Astrocyte (in vitro differentiated cells and primary cell): Measurements from ENCODE around the gene IPO7. TPM values are rescaled to one million over a fixed set of nuclear protein-coding genes. Genes with fewer than 3 reads are reported as not detected.

Experiments used
- DNase-seq: peaks from one replicate; pipeline ENCODE4 v3.0.0-alpha.2; 2010; ENCODE audit warnings: low read depth
- FAIRE-seq: peaks from 2 replicates; lab custom pipeline; 2011; peaks lifted over from hg19 to GRCh38; lab: Jason Lieb, UNC
- H2AFZ ChIP-seq: 2 replicates; pipeline ENCODE4 v1.6.0; 2012; ENCODE audit warnings: low read depth, low read length, inconsistent platforms
- H3K27ac ChIP-seq: 2 replicates; pipeline ENCODE4 v1.5.1; 2011; ENCODE audit warnings: low read depth, low read length, inconsistent platforms
- H3K27me3 ChIP-seq: 2 replicates; pipeline ENCODE4 v1.6.0; 2011; ENCODE audit warnings: low read length, inconsistent platforms; ENCODE audit not compliant: insufficient read depth
- H3K36me3 ChIP-seq: 2 replicates; pipeline ENCODE4 v1.5.1; 2011; ENCODE audit warnings: low read length, inconsistent platforms; ENCODE audit not compliant: insufficient read depth
- H3K4me1 ChIP-seq: 2 replicates; pipeline ENCODE4 v1.5.1; 2011; ENCODE audit warnings: low read length, inconsistent platforms; ENCODE audit not compliant: insufficient read depth
- H3K4me2 ChIP-seq: 2 replicates; pipeline ENCODE4 v1.6.0; 2012; ENCODE audit warnings: low read length, inconsistent platforms
- H3K4me3 ChIP-seq: 2 replicates; pipeline ENCODE4 v1.5.1; 2011; ENCODE audit warnings: low read depth, mild to moderate bottlenecking, low read length, inconsistent platforms; ENCODE audit not compliant: insufficient read depth
- H3K79me2 ChIP-seq: 2 replicates; pipeline ENCODE4 v1.6.0; 2012; ENCODE audit warnings: mild to moderate bottlenecking, low read length, inconsistent platforms; ENCODE audit not compliant: insufficient read depth
- H3K9ac ChIP-seq: 2 replicates; pipeline ENCODE4 v1.6.0; 2012; ENCODE audit warnings: mild to moderate bottlenecking, low read length, inconsistent platforms
- H3K9me3 ChIP-seq: 2 replicates; pipeline ENCODE4 v1.5.1; 2012; ENCODE audit warnings: low read depth, mild to moderate bottlenecking, low read length, inconsistent platforms; ENCODE audit not compliant: insufficient read depth
- H4K20me1 ChIP-seq: 2 replicates; pipeline ENCODE4 v1.6.0; 2012; ENCODE audit warnings: low read length, inconsistent platforms; ENCODE audit not compliant: insufficient read depth
- H3K27ac Mint-ChIP-seq: one replicate; pipeline ENCODE4 v1.8.0; 2021; ENCODE audit warnings: mild to moderate bottlenecking, mixed read lengths; ENCODE audit not compliant: unreplicated experiment
- H3K27me3 Mint-ChIP-seq: one replicate; pipeline ENCODE4 v1.8.0; 2021; ENCODE audit warnings: low read depth, mixed read lengths; ENCODE audit not compliant: unreplicated experiment
- H3K36me3 Mint-ChIP-seq: one replicate; pipeline ENCODE4 v1.8.0; 2021; ENCODE audit warnings: low read depth, mixed read lengths; ENCODE audit not compliant: unreplicated experiment
- H3K4me1 Mint-ChIP-seq: one replicate; pipeline ENCODE4 v1.8.0; 2021; ENCODE audit warnings: low read depth, mixed read lengths; ENCODE audit not compliant: unreplicated experiment
- H3K4me3 Mint-ChIP-seq: one replicate; pipeline ENCODE4 v1.8.0; 2021; ENCODE audit warnings: mild to moderate bottlenecking, moderate library complexity, mixed read lengths; ENCODE audit not compliant: unreplicated experiment
- H3K9me3 Mint-ChIP-seq: one replicate; pipeline ENCODE4 v1.8.0; 2021; ENCODE audit warnings: mild to moderate bottlenecking, mixed read lengths; ENCODE audit not compliant: unreplicated experiment
- EZH2 ChIP-seq: IDR thresholded peaks from 2 replicates; pipeline ENCODE4 v1.6.1; 2012; ENCODE audit warnings: mild to moderate bottlenecking, low read length, inconsistent platforms; ENCODE audit not compliant: insufficient read depth
- total RNA-seq: library from RNA; stranded (reverse); gene quantifications from 2 replicates; pipeline ENCODE4 v1.2.1, GENCODE V29; 2021
- TF ChIP-seq, protein P1 (sequence below): IDR thresholded peaks from 2 replicates; pipeline ENCODE4 v1.5.1; 2011; ENCODE audit warnings: low read depth, mild to moderate bottlenecking, inconsistent platforms, low read length, moderate library complexity; ENCODE audit not compliant: insufficient read depth

The IPO7 gene
- total RNA-seq, 1 donor from 2014 or later, result 142 TPM

- Histone ChIP-seq H3K4me3 (no peak overlapping the region), H3K27me3 (no peaks in the 10 kb centered on the region), H4K20me1 (peaks cover 4% of the 10 kb centered on the region), H3K36me3 (no peaks in the 10 kb centered on the region), H3K4me1 (no peaks in the 10 kb centered on the region), H3K4me2 (peak overlapping the region; percentile 81), H3K27ac (no peak overlapping the region), H2AFZ (no peak overlapping the region), H3K9ac (peak overlapping the region; percentile 6), H3K9me3 (no peaks in the 10 kb centered on the region), H3K79me2 (peaks cover 68% of the 10 kb centered on the region)
- DNase-seq (peak; percentile 16), FAIRE-seq (no peak)
- TF ChIP-seq, protein P1, sequence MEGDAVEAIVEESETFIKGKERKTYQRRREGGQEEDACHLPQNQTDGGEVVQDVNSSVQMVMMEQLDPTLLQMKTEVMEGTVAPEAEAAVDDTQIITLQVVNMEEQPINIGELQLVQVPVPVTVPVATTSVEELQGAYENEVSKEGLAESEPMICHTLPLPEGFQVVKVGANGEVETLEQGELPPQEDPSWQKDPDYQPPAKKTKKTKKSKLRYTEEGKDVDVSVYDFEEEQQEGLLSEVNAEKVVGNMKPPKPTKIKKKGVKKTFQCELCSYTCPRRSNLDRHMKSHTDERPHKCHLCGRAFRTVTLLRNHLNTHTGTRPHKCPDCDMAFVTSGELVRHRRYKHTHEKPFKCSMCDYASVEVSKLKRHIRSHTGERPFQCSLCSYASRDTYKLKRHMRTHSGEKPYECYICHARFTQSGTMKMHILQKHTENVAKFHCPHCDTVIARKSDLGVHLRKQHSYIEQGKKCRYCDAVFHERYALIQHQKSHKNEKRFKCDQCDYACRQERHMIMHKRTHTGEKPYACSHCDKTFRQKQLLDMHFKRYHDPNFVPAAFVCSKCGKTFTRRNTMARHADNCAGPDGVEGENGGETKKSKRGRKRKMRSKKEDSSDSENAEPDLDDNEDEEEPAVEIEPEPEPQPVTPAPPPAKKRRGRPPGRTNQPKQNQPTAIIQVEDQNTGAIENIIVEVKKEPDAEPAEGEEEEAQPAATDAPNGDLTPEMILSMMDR, result no peak
- TF ChIP-seq EZH2, result no peak
- no peaks in the 10 kb centered on the region for H3K9me3 Mint-ChIP-seq
- H3K4me3 Mint-ChIP-seq, result peak overlapping the region; percentile 86
- H3K36me3 Mint-ChIP-seq, result no peaks in the 10 kb centered on the region
- H3K27ac Mint-ChIP-seq, result peak overlapping the region; percentile 91
- H3K4me1 Mint-ChIP-seq, result peaks cover 15% of the 10 kb centered on the region
- H3K27me3 Mint-ChIP-seq, result no peaks in the 10 kb centered on the region
Measured at GRCh38 chr11:9462806-9463537, 78.5 kb downstream of the IPO7 start.

- peaks cover 15% of the 10 kb centered on the region for H3K36me3 ChIP-seq
- no peak for DNase-seq
- H3K27ac ChIP-seq, result no peak overlapping the region
- Mint-ChIP-seq H3K36me3 (peaks cover 4% of the 10 kb centered on the region), H3K27ac (no peak overlapping the region), H3K4me1 (no peaks in the 10 kb centered on the region), H3K9me3 (no peaks in the 10 kb centered on the region), H3K27me3 (no peaks in the 10 kb centered on the region), H3K4me3 (no peak overlapping the region)
- peaks cover 44% of the 10 kb centered on the region for H3K79me2 ChIP-seq
- H3K9me3 ChIP-seq, result no peaks in the 10 kb centered on the region
- no peaks in the 10 kb centered on the region for H3K4me1 ChIP-seq
- no peak for FAIRE-seq
- no peak overlapping the region for H3K4me3 ChIP-seq
- no peak overlapping the region for H3K4me2 ChIP-seq
- H2AFZ ChIP-seq, result no peak overlapping the region
- TF ChIP-seq, protein P1, result no peak
- no peak for TF ChIP-seq EZH2
- H4K20me1 ChIP-seq, result peaks cover 19% of the 10 kb centered on the region
- H3K27me3 ChIP-seq, result no peaks in the 10 kb centered on the region
- no peak overlapping the region for H3K9ac ChIP-seq
Measured at GRCh38 chr11:9470765-9471164, 86.3 kb downstream of the IPO7 start.

DNA sequence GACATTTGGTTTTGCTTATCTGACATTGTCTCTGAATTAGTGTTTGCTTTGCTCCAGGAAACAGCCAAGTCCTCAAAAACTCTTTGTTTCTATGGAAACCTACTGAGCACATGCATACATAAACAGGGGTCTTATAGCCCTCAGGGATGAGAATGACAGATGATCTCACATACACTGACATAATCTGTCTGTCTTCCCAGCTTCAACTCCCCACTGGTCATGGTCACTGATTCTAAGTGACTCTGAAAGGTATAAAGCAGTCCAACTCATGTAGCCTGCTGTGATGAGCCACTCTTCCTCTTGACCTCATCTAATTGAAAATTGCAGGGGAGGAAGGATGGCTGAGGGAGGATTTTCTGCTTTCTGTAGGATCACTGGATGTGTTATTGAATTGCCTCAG is 89.0 kb downstream of the IPO7 start:
- no peak overlapping the region for H3K27ac Mint-ChIP-seq

More for the DNA sequence above, 89.0 kb downstream of the IPO7 start:
- H3K36me3 ChIP-seq, result peaks cover 21% of the 10 kb centered on the region
- no peak overlapping the region for H3K4me3 ChIP-seq
- no peaks in the 10 kb centered on the region for H3K9me3 Mint-ChIP-seq
- H3K27ac ChIP-seq, result no peak overlapping the region
- peaks cover 4% of the 10 kb centered on the region for H3K36me3 Mint-ChIP-seq
- H3K79me2 ChIP-seq, result peaks cover 21% of the 10 kb centered on the region
- no peak overlapping the region for H3K4me3 Mint-ChIP-seq
- FAIRE-seq (no peak), DNase-seq (no peak)
- peaks cover 11% of the 10 kb centered on the region for H4K20me1 ChIP-seq
- TF ChIP-seq, protein P1, result no peak
- TF ChIP-seq EZH2, result no peak
- no peaks in the 10 kb centered on the region for H3K27me3 Mint-ChIP-seq
- H3K4me2 ChIP-seq, result no peak overlapping the region
- H3K4me1 ChIP-seq, result no peaks in the 10 kb centered on the region
- no peak overlapping the region for H3K9ac ChIP-seq
- no peaks in the 10 kb centered on the region for H3K4me1 Mint-ChIP-seq
- H2AFZ ChIP-seq, result no peak overlapping the region
- H3K27me3 ChIP-seq, result no peaks in the 10 kb centered on the region
- H3K9me3 ChIP-seq, result no peaks in the 10 kb centered on the region
